PC-9 (cell line): Measurements from ENCODE around the gene TIGAR. TPM values are rescaled to one million over a fixed set of nuclear protein-coding genes. Genes with fewer than 3 reads are reported as not detected.
A peak's percentile ranks its signal among the peaks of the same experiment; 100 is the strongest.

ENCODE experiments used
- Bru-seq: library from RNA; stranded (reverse); fragments of 400-500 nt; gene quantifications from one replicate; lab custom pipeline; 2021; lab: Mats Ljungman, UMichigan
- BruChase-seq, 2 experiments: library from RNA; stranded (reverse); fragments of 400-500 nt; gene quantifications; one replicate each; lab custom pipeline; 2021; lab: Mats Ljungman, UMichigan
- BruUV-seq: library from RNA; stranded (reverse); fragments of 400-500 nt; replicated peaks from 2 replicates; lab custom pipeline; 2021; lab: Mats Ljungman, UMichigan
- CTCF ChIA-PET: fragments of 300-600 bp; sonication (Branson Sonifier 250); formaldehyde crosslinking; loops from one replicate; lab custom pipeline; 2022; ENCODE audit warnings: antibody characterized with exemption; lab: Charles Lee
- POLR2A ChIA-PET: fragments of 300-600 bp; sonication (Branson Sonifier 250); formaldehyde crosslinking; loops from one replicate; lab custom pipeline; 2022; ENCODE audit warnings: antibody characterized with exemption; ENCODE audit not compliant: unreplicated experiment; lab: Charles Lee
- DNase-seq, 2 experiments: peaks; one replicate each; pipeline versions ENCODE4 v3.0.0 to v3.0.0-alpha.2; 2015 to 2022; ENCODE audit warnings: mixed read lengths in 1 of 2
- H2AFZ ChIP-seq: fragments of 200-600 bp; sonication (generic); 2 replicates; pipeline ENCODE4 v1.8.1; 2017; ENCODE audit warnings: antibody characterized with exemption
- H3F3A ChIP-seq: fragments of 200-600 bp; sonication (generic); 2 replicates; pipeline ENCODE4 v1.8.1; 2017; ENCODE audit warnings: antibody characterized with exemption, mild to moderate bottlenecking, low read depth; ENCODE audit not compliant: insufficient read depth
- H3K27ac ChIP-seq: fragments of 200-600 bp; sonication (generic); 2 replicates; pipeline ENCODE4 v1.6.1; 2016; ENCODE audit warnings: mixed run types
- H3K27me3 ChIP-seq: fragments of 200-600 bp; sonication (generic); 2 replicates; pipeline ENCODE4 v1.6.1; 2016; ENCODE audit warnings: low read depth, mixed run types; ENCODE audit not compliant: insufficient read depth
- H3K36me3 ChIP-seq: fragments of 200-600 bp; sonication (generic); 2 replicates; pipeline ENCODE4 v1.6.1; 2016; ENCODE audit warnings: low read depth, mixed run types
- H3K4me1 ChIP-seq: fragments of 200-600 bp; sonication (generic); replicated peaks from 2 replicates; pipeline ENCODE4 v1.6.1; 2016; ENCODE audit warnings: mixed run types; ENCODE audit not compliant: insufficient read depth
- H3K4me2 ChIP-seq: fragments of 200-600 bp; sonication (generic); 2 replicates; pipeline ENCODE4 v1.6.1; 2017; ENCODE audit warnings: mixed run types
- H3K4me3 ChIP-seq: fragments of 200-600 bp; sonication (generic); 2 replicates; pipeline ENCODE4 v1.6.1; 2016; ENCODE audit warnings: mixed run types
- H3K79me2 ChIP-seq: fragments of 200-600 bp; sonication (generic); 2 replicates; pipeline ENCODE4 v1.6.1; 2017; ENCODE audit warnings: low read depth, mixed run types
- H3K9me2 ChIP-seq: fragments of 200-600 bp; sonication (generic); 2 replicates; pipeline ENCODE4 v1.8.1; 2017; ENCODE audit warnings: mild to moderate bottlenecking; ENCODE audit not compliant: insufficient read depth
- H3K9me3 ChIP-seq: fragments of 200-600 bp; sonication (generic); 2 replicates; pipeline ENCODE4 v1.8.1; 2016; ENCODE audit warnings: low read depth; ENCODE audit not compliant: insufficient read depth
- H4K20me1 ChIP-seq: fragments of 200-600 bp; sonication (generic); 2 replicates; pipeline ENCODE4 v1.8.1; 2017; ENCODE audit not compliant: insufficient read depth
- CTCF ChIP-seq: fragments of 200-600 bp; sonication (generic); conservative IDR thresholded peaks from 2 replicates; pipeline ENCODE4 v1.6.1; 2017; ENCODE audit warnings: mixed run types, antibody characterized with exemption, mild to moderate bottlenecking, moderate library complexity
- EZH2 ChIP-seq: fragments of 200-600 bp; sonication (generic); IDR thresholded peaks from 2 replicates; pipeline ENCODE4 v1.8.0; 2017; ENCODE audit warnings: antibody characterized with exemption, low read depth
- intact Hi-C: fragments of 100-400 bp; cut with micrococcal nuclease; formaldehyde crosslinking; loops from one replicate; pipeline ENCODE4 v1.10.0; 2022; ENCODE audit not compliant: unreplicated experiment
- long read RNA-seq: library from polyadenylated mRNA; stranded (forward); transcript quantifications from one replicate; pipeline ENCODE4 v2.0.0, GENCODE V29; 2022
- total RNA-seq: library from RNA; stranded (reverse); gene quantifications from 2 replicates; pipeline ENCODE4 v1.2.3, GENCODE V29; 2021

The TIGAR gene
- 9.0 and 13.2 TPM in 2 replicates for total RNA-seq
- Bru-seq, nascent RNA: percentile 60 among the genes with signal in this experiment
- percentile 63 among the genes with signal in this experiment for BruChase-seq, experiment 1, labeled RNA remaining after a 2-hour chase
- percentile 79 among the genes with signal in this experiment for BruChase-seq, experiment 2, labeled RNA remaining after a 6-hour chase
- long read RNA-seq, transcript TIGAR-201 (6 exons, 2,782 nt): major isoform, 38 of 44 reads
- long read RNA-seq, partial matches to known transcripts: 0 of 44 reads
- long read RNA-seq, other reads (novel, unspliced or antisense): 6 of 44 reads

GRCh38 chr12:4320853-4321701 is at the start of gene TIGAR:
Gene TIGAR (plus strand): TSS chr12:4321213. CDS start chr12:4321272, 59 bp downstream.
- Histone ChIP-seq H3K4me2 (peak within 1 kb of the TSS; percentile 96), H4K20me1 (no peaks in the 10 kb centered on the region), H3K27me3 (no peaks in the 10 kb centered on the region), H3K4me3 (peak within 1 kb of the TSS; percentile 95), H3K27ac (peak within 1 kb of the TSS; percentile 69), H3F3A (peaks cover 6% of the 10 kb centered on the region), H3K79me2 (peaks cover 15% of the 10 kb centered on the region), H2AFZ (peak within 1 kb of the TSS; percentile 100), H3K4me1 (peaks cover 12% of the 10 kb centered on the region), H3K9me2 (no peaks in the 10 kb centered on the region), H3K36me3 (no peaks in the 10 kb centered on the region), H3K9me3 (no peaks in the 10 kb centered on the region)
- CTCF ChIA-PET: interaction anchor here (1.0 kb wide), 1 partner anchor 13 kb away, joined by 3 read pairs; no protein-coding TSS in a partner anchor
- intact Hi-C loops: loop anchor here (1.0 to 10.0 kb wide), 2 partner anchors 13 to 1954 kb away; no protein-coding TSS in a partner anchor
- peak; percentile 86 to 99 for DNase-seq
- TSS peak; percentile 69 for BruUV-seq
- POLR2A ChIA-PET: interaction anchor here (0.5 to 0.8 kb wide), 2 partner anchors 130 to 328 kb away, joined by 3 to 4 read pairs; partner anchors contain the start of gene AKAP3
- TF ChIP-seq EZH2: no peak
- no peak for TF ChIP-seq CTCF

GRCh38 chr12:4271717-4272423 is 49.1 kb upstream of the TIGAR start:
- peaks cover 81% of the 10 kb centered on the region for H3K27me3 ChIP-seq
- no peak overlapping the region for H3K4me3 ChIP-seq
- no peak for TF ChIP-seq EZH2
- no peak for TF ChIP-seq CTCF
- H3K9me2 ChIP-seq: no peaks in the 10 kb centered on the region
- H2AFZ ChIP-seq: no peak overlapping the region
- H4K20me1 ChIP-seq: no peaks in the 10 kb centered on the region
- no peaks in the 10 kb centered on the region for H3K9me3 ChIP-seq
- no peaks in the 10 kb centered on the region for H3K4me1 ChIP-seq
- H3K36me3 ChIP-seq: no peaks in the 10 kb centered on the region
- CTCF ChIA-PET: interaction anchor here (0.6 kb wide), 1 partner anchor 451 kb away, joined by 3 read pairs; no protein-coding TSS in a partner anchor
- H3K4me2 ChIP-seq: no peak overlapping the region
- BruUV-seq: no TSS peak
- no peaks in the 10 kb centered on the region for H3K79me2 ChIP-seq
- no peak overlapping the region for H3K27ac ChIP-seq
- intact Hi-C loops: loop anchor here (10.0 kb wide), 3 partner anchors 467 to 1197 kb away; partner anchors contain the start of gene TSPAN9
- POLR2A ChIA-PET: no interaction called here
- peak in 1 of 2 experiments; percentile 19 for DNase-seq
- H3F3A ChIP-seq: no peaks in the 10 kb centered on the region
